Measurements from ENCODE around the gene C1orf105. TPM values are rescaled to one million over a fixed set of nuclear protein-coding genes. Genes with fewer than 3 reads are reported as not detected.

C1orf105 gene
- total RNA-seq (2022; extraction: Qiagen RNA extraction; ENCODE audit: low read depth): 0.14 to 0.33 TPM (median 0.30 TPM) in 3 of 5 replicates, not detected in the others

GRCh38 chr1:172420385-172420784 is at the start of gene C1orf105:
Gene C1orf105 (plus strand): TSS chr1:172420685. CDS start chr1:172420886, 201 bp downstream.

GRCh38 chr1:172443666-172444453 is 23.4 kb downstream of the C1orf105 start, which contains the start of gene PIGC:
Gene PIGC (minus strand): TSS chr1:172444069. CDS start chr1:172442622, 1,447 bp downstream.

Other genes starting within 250 kb of the C1orf105 start
- gene PIGC, start 23.4 kb downstream of the C1orf105 start, total RNA-seq (2022; extraction: Qiagen RNA extraction; ENCODE audit: low read depth): 33.8 to 41.5 TPM (median 36.9 TPM) in 5 replicates
- 8.4 to 11.8 TPM (median 9.8 TPM) in 5 replicates for gene SUCO, start 112.5 kb downstream of the C1orf105 start, total RNA-seq (2022; extraction: Qiagen RNA extraction; ENCODE audit: low read depth)
- gene FASLG, start 238.4 kb downstream of the C1orf105 start, total RNA-seq (2022; extraction: Qiagen RNA extraction; ENCODE audit: low read depth): not detected in 5 replicates

Data from A549 treated with GW870086 at 1 μM for 4 hours (cell line).